AG09309 (cell line): ENCODE measurements around the gene MARK3.

Experiments used
- DNase-seq: peaks from one replicate; pipeline ENCODE4 v3.0.0-alpha.2; 2010; ENCODE audit warnings: low read depth
- H3K4me3 ChIP-seq: 2 replicates; pipeline ENCODE4 v1.5.1; 2011; ENCODE audit warnings: mild to moderate bottlenecking, low read depth, low read length, moderate library complexity; ENCODE audit not compliant: control insufficient read depth
- TF ChIP-seq, protein P1 (sequence below): IDR thresholded peaks from 2 replicates; pipeline ENCODE4 v1.5.1; 2011; ENCODE audit warnings: mild to moderate bottlenecking, low read depth, low read length, inconsistent platforms; ENCODE audit not compliant: insufficient read depth, control insufficient read depth; ENCODE audit errors: missing control alignments

The MARK3 gene

DNA sequence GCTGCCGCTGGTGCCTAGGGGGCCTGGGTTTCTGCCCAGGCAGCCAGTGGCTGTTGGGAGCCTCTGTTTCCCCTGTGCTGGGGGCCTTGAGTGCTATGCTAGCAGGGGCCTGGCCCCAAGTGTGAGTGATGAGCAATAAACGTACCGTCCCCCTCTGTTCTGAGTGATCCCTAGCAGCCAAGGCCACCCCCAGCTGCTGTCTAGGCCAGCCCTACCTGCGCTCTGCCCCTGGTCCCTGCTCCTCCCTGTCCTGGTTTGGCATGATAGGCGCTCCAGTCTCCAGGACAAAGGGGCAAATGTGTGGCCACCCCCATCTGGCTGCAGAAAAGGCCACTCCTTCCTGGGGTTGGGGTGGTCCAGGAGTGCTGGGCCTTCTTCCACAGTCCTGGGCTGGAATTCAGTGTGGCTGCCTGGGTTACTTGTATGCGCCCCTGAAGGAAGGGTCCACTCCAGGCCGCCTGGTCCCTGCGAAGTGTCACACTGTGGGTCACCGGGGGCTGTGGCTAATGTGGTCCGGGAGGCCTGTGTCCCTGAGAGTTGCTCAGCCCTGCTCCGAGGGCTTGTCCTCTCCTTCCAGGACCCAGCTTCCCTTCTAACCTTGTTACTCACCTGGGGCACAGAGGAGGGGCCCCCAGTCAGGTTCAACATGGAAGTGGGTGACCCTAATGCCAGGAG lies 150.8 kb downstream of the MARK3 start:
- DNase-seq = no peak
- TF ChIP-seq, protein P1, sequence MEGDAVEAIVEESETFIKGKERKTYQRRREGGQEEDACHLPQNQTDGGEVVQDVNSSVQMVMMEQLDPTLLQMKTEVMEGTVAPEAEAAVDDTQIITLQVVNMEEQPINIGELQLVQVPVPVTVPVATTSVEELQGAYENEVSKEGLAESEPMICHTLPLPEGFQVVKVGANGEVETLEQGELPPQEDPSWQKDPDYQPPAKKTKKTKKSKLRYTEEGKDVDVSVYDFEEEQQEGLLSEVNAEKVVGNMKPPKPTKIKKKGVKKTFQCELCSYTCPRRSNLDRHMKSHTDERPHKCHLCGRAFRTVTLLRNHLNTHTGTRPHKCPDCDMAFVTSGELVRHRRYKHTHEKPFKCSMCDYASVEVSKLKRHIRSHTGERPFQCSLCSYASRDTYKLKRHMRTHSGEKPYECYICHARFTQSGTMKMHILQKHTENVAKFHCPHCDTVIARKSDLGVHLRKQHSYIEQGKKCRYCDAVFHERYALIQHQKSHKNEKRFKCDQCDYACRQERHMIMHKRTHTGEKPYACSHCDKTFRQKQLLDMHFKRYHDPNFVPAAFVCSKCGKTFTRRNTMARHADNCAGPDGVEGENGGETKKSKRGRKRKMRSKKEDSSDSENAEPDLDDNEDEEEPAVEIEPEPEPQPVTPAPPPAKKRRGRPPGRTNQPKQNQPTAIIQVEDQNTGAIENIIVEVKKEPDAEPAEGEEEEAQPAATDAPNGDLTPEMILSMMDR = no peak
- no peak overlapping the region for H3K4me3 ChIP-seq

DNA sequence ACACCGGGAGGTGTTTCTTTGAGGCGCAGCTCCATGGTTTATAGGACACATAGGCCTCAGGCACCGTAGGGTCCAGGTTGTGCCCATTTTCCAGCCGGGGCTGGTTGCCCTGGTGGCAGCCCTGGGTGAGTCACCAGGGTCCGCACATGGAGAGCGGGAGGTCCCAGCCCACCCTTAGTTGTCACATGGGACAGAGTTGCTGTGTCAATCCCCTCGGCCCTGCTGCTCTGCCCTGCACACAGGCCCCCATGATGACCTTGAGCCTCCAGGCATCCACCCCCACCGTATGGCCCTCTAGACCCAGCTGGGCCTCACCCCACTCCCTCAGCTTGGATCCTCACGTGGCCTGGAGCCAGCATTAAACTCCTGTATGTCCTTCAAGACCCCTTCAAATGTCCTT lies 151.5 kb downstream of the MARK3 start:
- DNase-seq = no peak
- no peak overlapping the region for H3K4me3 ChIP-seq
- TF ChIP-seq, protein P1 = no peak

DNA sequence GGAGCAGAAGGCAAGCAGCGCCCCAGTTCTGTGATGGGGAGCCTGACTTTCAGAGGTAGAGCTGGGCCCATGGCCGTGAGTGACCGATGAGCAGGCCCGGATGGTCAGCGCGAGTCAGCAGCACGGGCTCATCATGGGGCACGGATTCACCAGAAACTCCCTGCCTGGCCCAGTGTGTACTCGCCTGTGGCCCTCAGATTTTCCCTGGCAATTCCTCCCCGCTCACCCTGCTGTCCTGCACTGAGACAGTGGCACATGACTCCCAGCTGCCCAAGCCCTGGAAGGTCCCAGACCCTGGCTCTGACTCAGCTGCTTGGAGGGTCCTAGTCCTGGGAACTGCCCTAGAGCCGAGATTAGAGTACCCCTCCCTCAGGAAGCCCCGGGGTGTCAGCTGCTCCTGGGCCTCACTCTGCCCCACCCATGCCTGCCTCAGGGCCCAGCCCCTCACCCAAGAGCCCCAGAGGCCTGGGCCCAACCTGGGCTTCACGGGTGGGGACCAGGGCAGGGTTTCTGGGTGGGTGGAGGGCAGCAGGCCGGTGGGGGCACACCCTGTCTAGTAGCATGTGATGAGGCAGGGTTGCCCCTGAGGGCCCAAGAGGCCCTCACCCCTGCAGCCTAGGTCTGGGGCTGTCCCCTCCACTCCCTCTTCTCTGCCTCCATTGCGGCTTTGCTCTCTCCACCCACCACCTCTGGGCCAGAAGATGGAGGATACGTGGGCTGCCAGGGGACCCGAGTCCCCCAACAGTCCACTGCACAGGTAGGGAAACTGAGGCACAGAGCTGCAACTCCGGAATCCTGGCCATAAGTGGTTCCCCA lies 152.2 kb downstream of the MARK3 start:
- TF ChIP-seq, protein P1 = no peak
- DNase-seq = no peak
- no peak overlapping the region for H3K4me3 ChIP-seq

DNA sequence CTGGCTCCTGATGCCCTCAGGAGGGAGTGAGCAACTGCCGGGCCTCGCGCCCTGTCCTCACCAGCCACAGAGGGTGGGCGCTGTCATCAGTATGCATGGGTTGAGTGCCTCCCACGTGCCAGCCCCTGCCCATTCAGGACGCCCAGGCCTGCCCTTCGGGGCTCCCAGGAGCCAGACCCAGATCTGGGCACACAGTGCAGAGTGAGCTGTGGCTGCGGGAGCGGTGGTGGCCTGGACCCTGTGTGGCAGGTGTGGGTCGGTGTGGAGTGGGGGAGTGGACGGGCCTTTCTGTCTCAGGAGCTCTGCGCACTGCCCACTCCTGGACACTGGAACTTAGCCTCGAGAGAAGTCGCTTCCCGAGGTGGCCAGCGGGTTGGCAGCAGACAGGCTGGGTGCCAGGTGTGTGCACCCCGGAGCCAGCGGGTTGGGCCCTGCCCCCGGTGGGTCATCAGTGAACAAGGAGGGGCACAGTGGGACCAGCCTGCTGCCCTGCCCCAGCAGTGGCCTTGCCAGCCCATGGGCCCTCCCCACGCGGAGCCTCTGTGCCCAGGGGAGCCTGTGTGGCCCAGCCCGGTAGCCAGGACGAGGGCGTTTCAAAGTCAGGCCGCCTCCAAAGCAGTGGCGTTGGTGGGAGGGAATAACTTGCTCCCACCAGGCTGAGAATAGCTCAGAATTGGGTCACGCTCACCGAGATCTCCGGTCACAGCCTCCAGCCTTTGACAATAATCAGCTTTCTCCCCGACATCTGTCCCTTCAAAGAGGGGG lies 153.3 kb downstream of the MARK3 start:
- no peak overlapping the region for H3K4me3 ChIP-seq
- no peak for DNase-seq
- TF ChIP-seq, protein P1 = no peak

DNA sequence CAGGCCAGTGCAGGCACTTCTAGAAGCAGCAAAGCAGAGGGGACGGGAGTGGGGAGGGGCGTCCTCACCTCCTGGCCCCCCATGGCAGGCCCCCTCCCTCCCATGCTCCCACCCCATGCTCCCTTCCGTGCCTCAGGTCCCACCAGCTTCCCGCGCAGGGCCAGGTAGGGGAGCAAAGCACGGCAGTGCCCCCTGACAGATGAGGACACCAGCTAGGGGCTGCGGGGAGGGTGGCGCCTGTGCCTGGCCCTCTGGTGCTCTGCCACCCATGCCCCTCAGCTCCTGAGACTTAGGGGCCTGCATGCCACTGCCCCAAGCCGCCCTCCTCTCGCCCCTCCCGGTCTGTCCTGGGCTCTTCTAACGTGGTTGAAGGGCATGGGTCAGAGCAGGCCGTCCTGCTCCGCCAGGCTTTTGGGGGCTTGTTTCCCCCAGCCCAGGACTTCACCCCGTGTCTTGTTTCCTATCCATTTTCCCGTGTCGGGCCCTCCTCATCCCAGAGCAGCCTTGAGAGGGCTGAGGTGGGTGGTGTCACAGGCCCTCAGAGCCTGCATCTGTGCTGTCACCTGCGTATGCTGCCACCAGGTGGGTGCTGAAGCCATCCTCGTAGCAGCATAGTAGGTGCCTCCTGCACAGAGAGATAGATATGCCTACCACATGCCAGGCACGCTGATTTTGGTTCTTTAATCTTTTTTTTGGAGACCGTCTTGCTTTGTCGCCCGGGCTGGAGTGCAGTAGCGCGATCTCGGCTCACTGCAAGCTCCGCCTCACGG lies 154.0 kb downstream of the MARK3 start:
- TF ChIP-seq, protein P1 = no peak
- H3K4me3 ChIP-seq = no peak overlapping the region
- no peak for DNase-seq

DNA sequence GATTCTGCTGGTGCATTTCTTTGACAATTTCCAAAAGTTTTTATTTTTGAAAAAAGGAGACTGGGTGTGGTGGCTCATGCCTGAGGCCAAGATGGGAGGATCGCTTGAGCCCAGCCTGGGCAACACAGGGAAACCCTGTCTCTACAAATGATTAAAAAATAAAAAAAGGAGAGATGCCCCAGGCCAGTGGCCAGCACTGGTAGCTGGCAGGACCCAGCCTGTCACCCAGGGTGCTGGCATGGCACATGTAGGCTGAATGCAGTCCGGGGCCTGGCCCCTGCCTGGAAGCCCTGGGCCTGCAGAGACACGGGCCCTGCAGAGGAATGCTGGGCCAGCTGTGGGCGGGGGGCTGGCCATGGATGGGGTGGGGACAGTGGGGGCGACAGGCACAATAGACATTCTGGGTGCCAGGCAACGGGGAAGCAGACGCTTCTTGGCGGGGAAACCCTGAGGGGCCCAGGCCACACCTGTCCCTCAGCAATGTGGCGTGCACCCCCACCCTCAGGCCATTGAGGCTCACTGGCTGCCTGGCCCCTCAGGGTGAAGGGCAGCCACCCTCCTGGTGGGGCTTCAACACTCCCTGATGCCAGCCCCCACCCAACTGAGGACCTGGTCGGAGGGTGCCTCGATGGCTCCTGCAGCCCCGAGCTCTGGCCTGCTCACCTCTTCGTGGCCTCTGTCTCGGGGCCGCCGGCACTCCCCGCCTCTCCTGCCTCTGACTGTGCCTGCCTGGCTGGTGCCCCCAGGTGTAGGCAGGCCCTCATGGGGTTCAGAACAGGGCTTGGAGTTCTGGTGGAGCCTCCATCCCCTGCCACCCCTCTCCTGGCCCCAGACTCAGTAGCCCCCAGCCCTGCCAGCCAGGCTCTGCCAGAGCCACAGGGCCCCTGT lies 155.8 kb downstream of the MARK3 start:
- no peak overlapping the region for H3K4me3 ChIP-seq
- TF ChIP-seq, protein P1 = no peak
- DNase-seq = no peak
